Measurements from ENCODE around the gene PBX3. TPM values are rescaled to one million over a fixed set of nuclear protein-coding genes. Genes with fewer than 3 reads are reported as not detected.
A peak's percentile ranks its signal among the peaks of the same experiment; 100 is the strongest.

PBX3 gene
- total and polyA plus RNA-seq, 2 of the 13 experiments (the other 11 are each of a cell fraction or from before 2014, with no cell fraction given), result 6.0 to 11.2 TPM

- no TSS peak for BruUV-seq (replicated peaks)
- FAIRE-seq, result no peak
- Histone ChIP-seq H3K79me2 (ENCODE audit: insufficient read depth, low read length) (no peaks in the 10 kb centered on the region), H3K9me3 (ENCODE audit: low read length) (no peaks in the 10 kb centered on the region), H3K9ac (ENCODE audit: insufficient read depth, low read depth, low read length) (no peak overlapping the region), H3K4me3 (replicated peaks in 1 of 3; ENCODE audit: insufficient read depth in 1 of 3, low read depth in 2 of 3, low read length in 3 of 3) (no peak overlapping the region), H4K20me1 (ENCODE audit: insufficient read depth, low read length) (no peaks in the 10 kb centered on the region), H3K4me2 (ENCODE audit: low read depth, low read length) (no peak overlapping the region), H3K27ac (ENCODE audit: extremely low read length, insufficient read depth, low read length) (no peak overlapping the region), H3K27me3 (ENCODE audit: control insufficient read depth in 1 of 2, insufficient read depth in 2 of 2, low read length in 2 of 2) (peaks cover 4 to 37% of the 10 kb centered on the region in 2 experiments; a peak in 3 of 5 replicates), H2AFZ (ENCODE audit: low read length) (no peak overlapping the region), H3K36me3 (replicated peaks in 1 of 2; ENCODE audit: control insufficient read depth in 1 of 2, insufficient read depth in 2 of 2, low read length in 2 of 2) (no peaks in the 10 kb centered on the region), H3K4me1 (ENCODE audit: insufficient read depth, low read length) (no peaks in the 10 kb centered on the region)
- no peak for DNase-seq (ENCODE audit: low spot score)
- intact Hi-C loops (cut with micrococcal nuclease; ENCODE audit: unreplicated experiment) (no loop called here), in situ Hi-C loops (cut with HindIII; ENCODE audit: extremely low pct_ligation_motif_present, low pct_unique_long_range_greater_than_20kb) (no loop called here)
- CTCF ChIA-PET (ENCODE audit: low intra/inter-chr PET ratio, low total read pairs), result no interaction called here
- 35% methylated on average over 20 of the region's 23 CpGs for WGBS (ENCODE audit: low lambda C conversion rate)
- POLR2A ChIA-PET, result no interaction called here
- ATAC-seq, result no peak
- 0 out of 2 replicates have a peak, but pooled peaks have one; percentile 22 for TF ChIP-seq ZNF629 (CRISPR knock-in tag; conservative IDR thresholded peaks at IDR 0.05)
- no peak for TF ChIP-seq MAFG (CRISPR knock-in tag; IDR thresholded peaks at IDR 0.05)
- TF ChIP-seq SP5 (CRISPR knock-in tag; IDR thresholded peaks at IDR 0.05; ENCODE audit: borderline replicate concordance, low read depth), result no peak
Measured at GRCh38 chr9:126000731-126001580, 253.8 kb downstream of the PBX3 start.

- H3K4me1 ChIP-seq (ENCODE audit: insufficient read depth, low read length), result no peaks in the 10 kb centered on the region
- FAIRE-seq (no peak), DNase-seq (ENCODE audit: low spot score) (no peak), ATAC-seq (no peak)
- in situ Hi-C loops (cut with HindIII; ENCODE audit: extremely low pct_ligation_motif_present, low pct_unique_long_range_greater_than_20kb), result no loop called here
- ChIA-PET CTCF (ENCODE audit: low intra/inter-chr PET ratio, low total read pairs) (no interaction called here), POLR2A (no interaction called here)
- no peaks in the 10 kb centered on the region for H3K36me3 ChIP-seq (replicated peaks in 1 of 2; ENCODE audit: control insufficient read depth in 1 of 2, insufficient read depth in 2 of 2, low read length in 2 of 2)
- TF ChIP-seq ZNF749 (CRISPR knock-in tag; IDR thresholded peaks at IDR 0.05; ENCODE audit: borderline replicate concordance), result no peak
- TF ChIP-seq GLMP (CRISPR knock-in tag; IDR thresholded peaks at IDR 0.05; ENCODE audit: borderline replicate concordance), result no peak
- no peak for TF ChIP-seq ETV6 (CRISPR knock-in tag; conservative IDR thresholded peaks at IDR 0.05)
- TF ChIP-seq SRY (CRISPR knock-in tag; IDR thresholded peaks at IDR 0.05), result no peak
- no peak for TF ChIP-seq SMAD1 (CRISPR knock-in tag; IDR thresholded peaks at IDR 0.05; ENCODE audit: borderline replicate concordance, low read depth)
- TF ChIP-seq ZNF589 (CRISPR knock-in tag; conservative IDR thresholded peaks at IDR 0.05), result no peak
- no peak for TF ChIP-seq ZNF567 (CRISPR knock-in tag; IDR thresholded peaks at IDR 0.05; ENCODE audit: borderline replicate concordance)
- TF ChIP-seq ZNF619 (CRISPR knock-in tag; IDR thresholded peaks at IDR 0.05), result no peak
- TF ChIP-seq FOXK2 (IDR thresholded peaks at IDR 0.05), result no peak
- no peak for TF ChIP-seq SP4 (CRISPR knock-in tag; IDR thresholded peaks at IDR 0.05)
- no peak for TF ChIP-seq NFIB (CRISPR knock-in tag; IDR thresholded peaks at IDR 0.05; ENCODE audit: borderline replicate concordance)
- no peak for TF ChIP-seq SNAPC2 (CRISPR knock-in tag; IDR thresholded peaks at IDR 0.05)
- TF ChIP-seq ZNF225 (CRISPR knock-in tag; IDR thresholded peaks at IDR 0.05), result no peak
- no peak for TF ChIP-seq ZFP1 (CRISPR knock-in tag; IDR thresholded peaks at IDR 0.05)
- no peak overlapping the region for H2AFZ ChIP-seq (ENCODE audit: low read length)
- H3K4me2 ChIP-seq (ENCODE audit: low read depth, low read length), result no peak overlapping the region
- no peak overlapping the region for H3K27ac ChIP-seq (ENCODE audit: extremely low read length, insufficient read depth, low read length)
- 62% methylated on average over 12 of the region's 24 CpGs for WGBS (ENCODE audit: low lambda C conversion rate)
- no peak overlapping the region for H3K4me3 ChIP-seq (replicated peaks in 1 of 3; ENCODE audit: insufficient read depth in 1 of 3, low read depth in 2 of 3, low read length in 3 of 3)
- H3K79me2 ChIP-seq (ENCODE audit: insufficient read depth, low read length), result no peaks in the 10 kb centered on the region
- no peaks in the 10 kb centered on the region for H4K20me1 ChIP-seq (ENCODE audit: insufficient read depth, low read length)
- no peak overlapping the region for H3K9ac ChIP-seq (ENCODE audit: insufficient read depth, low read depth, low read length)
- no TSS peak for BruUV-seq (replicated peaks)
- intact Hi-C loops (cut with micrococcal nuclease; ENCODE audit: unreplicated experiment), result no loop called here
- peaks cover 4 to 35% of the 10 kb centered on the region in 2 experiments; a peak in 3 of 5 replicates for H3K27me3 ChIP-seq (ENCODE audit: control insufficient read depth in 1 of 2, insufficient read depth in 2 of 2, low read length in 2 of 2)
- 0 out of 2 replicates have a peak, but pooled peaks cover under 1% of the 10 kb centered on the region for H3K9me3 ChIP-seq (ENCODE audit: low read length)
Measured at GRCh38 chr9:126001581-126002225, 254.5 kb downstream of the PBX3 start.

Data from HepG2 (cell line).